Cardiac muscle cell (in vitro differentiated cells and primary cell): ENCODE measurements around the gene NEU1. TPM values are rescaled to one million over a fixed set of nuclear protein-coding genes. Genes with fewer than 3 reads are reported as not detected.
"Not testable (repeated sequence)": the region's sequence is repeated elsewhere in the genome, so short reads cannot be mapped to it uniquely, and the experiment has no call there.

Source experiments
- DNase-seq, 2 donors: peaks; one replicate each; pipeline versions ENCODE4 v3.0.0 to v3.0.0-alpha.2; 2010 to 2017; ENCODE audit warnings: low read depth in 1 of 2, low spot score in 1 of 2
- H3K27ac ChIP-seq: fragments of 200-600 bp; sonication (generic); 2 replicates; pipeline ENCODE4 v1.5.1; 2016
- H3K27me3 ChIP-seq: fragments of 200-600 bp; sonication (generic); 2 replicates; pipeline ENCODE4 v1.6.0; 2016; ENCODE audit warnings: control low read depth
- H3K36me3 ChIP-seq: fragments of 200-600 bp; sonication (generic); 2 replicates; pipeline ENCODE4 v1.5.1; 2016; ENCODE audit warnings: control low read depth
- H3K4me1 ChIP-seq: fragments of 200-600 bp; sonication (generic); 2 replicates; pipeline ENCODE4 v1.8.1; 2017; ENCODE audit warnings: low read depth, mild to moderate bottlenecking, mixed run types
- H3K4me3 ChIP-seq: fragments of 200-600 bp; sonication (generic); 2 replicates; pipeline ENCODE4 v1.5.1; 2016; ENCODE audit warnings: mild to moderate bottlenecking
- H3K9me3 ChIP-seq: fragments of 200-600 bp; sonication (generic); 2 replicates; pipeline ENCODE4 v1.5.1; 2017; ENCODE audit warnings: low read depth, mild to moderate bottlenecking, control low read depth
- CTCF ChIP-seq: IDR thresholded peaks from 2 replicates; pipeline ENCODE4 v1.5.1; 2012; ENCODE audit warnings: low read depth, mild to moderate bottlenecking, low read length
- polyA plus RNA-seq: library from polyadenylated mRNA; unstranded; fragments of >200 nt; fragmentation: Nextera tagmentation; extraction: Ambion mirVana; gene quantifications from 2 replicates; pipeline ENCODE4 v1.2.1, GENCODE V29; 2016
- total RNA-seq: library from RNA; depleted of rRNA; stranded (reverse); fragments of >200 nt; gene quantifications from 2 replicates; pipeline ENCODE4 v1.2.3, GENCODE V29; 2016

The NEU1 gene
- total and polyA plus RNA-seq, 2 experiments from 2014 or later, result 26.6 to 27.6 TPM

- Histone ChIP-seq H3K4me3 (no peak overlapping the region), H3K27ac (no peak overlapping the region), H3K9me3 (no peaks in the 10 kb centered on the region), H3K4me1 (no peaks in the 10 kb centered on the region), H3K27me3 (no peaks in the 10 kb centered on the region), H3K36me3 (peaks cover 4% of the 10 kb centered on the region)
- DNase-seq, result no peak
- no peak for TF ChIP-seq CTCF
Measured at GRCh38 chr6:31874836-31875572, 12.4 kb upstream of the NEU1 start.

- H3K9me3 ChIP-seq, result no peaks in the 10 kb centered on the region
- no peak for DNase-seq
- H3K4me1 ChIP-seq, result no peaks in the 10 kb centered on the region
- no peaks in the 10 kb centered on the region for H3K36me3 ChIP-seq
- TF ChIP-seq CTCF, result no peak
- no peaks in the 10 kb centered on the region for H3K27me3 ChIP-seq
- no peak overlapping the region for H3K4me3 ChIP-seq
- no peak overlapping the region for H3K27ac ChIP-seq
Measured at GRCh38 chr6:31874084-31874670, 11.6 kb upstream of the NEU1 start.

GRCh38 chr6:31871046-31871659 is 8.5 kb upstream of the NEU1 start:
- H3K9me3 ChIP-seq, result no peaks in the 10 kb centered on the region
- H3K27me3 ChIP-seq, result no peaks in the 10 kb centered on the region
- H3K4me1 ChIP-seq, result no peaks in the 10 kb centered on the region
- no peaks in the 10 kb centered on the region for H3K36me3 ChIP-seq
- TF ChIP-seq CTCF, result no peak
- H3K4me3 ChIP-seq, result no peak overlapping the region
- peak in 1 of 2 donors; percentile 31 for DNase-seq
- H3K27ac ChIP-seq, result no peak overlapping the region

- H3K27ac ChIP-seq, result no peak overlapping the region
- no peaks in the 10 kb centered on the region for H3K9me3 ChIP-seq
- DNase-seq, result no peak
- H3K27me3 ChIP-seq, result no peaks in the 10 kb centered on the region
- H3K4me1 ChIP-seq, result no peaks in the 10 kb centered on the region
- no peaks in the 10 kb centered on the region for H3K36me3 ChIP-seq
- TF ChIP-seq CTCF, result no peak
- H3K4me3 ChIP-seq, result no peak overlapping the region
Measured at GRCh38 chr6:31870385-31870921, 7.8 kb upstream of the NEU1 start.

- Histone ChIP-seq H3K9me3 (no peaks in the 10 kb centered on the region), H3K36me3 (no peaks in the 10 kb centered on the region), H3K4me1 (no peaks in the 10 kb centered on the region), H3K4me3 (no peak overlapping the region), H3K27me3 (no peaks in the 10 kb centered on the region), H3K27ac (no peak overlapping the region)
- TF ChIP-seq CTCF, result no peak
- DNase-seq, result no peak
Measured at GRCh38 chr6:31869343-31869742, 6.7 kb upstream of the NEU1 start.

GRCh38 chr6:31868658-31868971 is 6.0 kb upstream of the NEU1 start:
- DNase-seq, H3K9me3 ChIP-seq, H3K4me3 ChIP-seq, H3K27me3 ChIP-seq, H3K4me1 ChIP-seq, H3K36me3 ChIP-seq, H3K27ac ChIP-seq: not testable (repeated sequence)
